ENCODE measurements around the gene AFDN. TPM values are rescaled to one million over a fixed set of nuclear protein-coding genes. Genes with fewer than 3 reads are reported as not detected.

AFDN gene
- total and polyA plus RNA-seq, 9 donors, result 24.4 to 266 (median 86.6) TPM

GRCh38 chr6:167817016-167817415, 9.7 kb upstream of the AFDN start:
- Histone ChIP-seq H3K4me3 (no peak overlapping the region), H3K36me3 (no peaks in the 10 kb centered on the region), H3K4me1 (ENCODE audit: insufficient read depth) (no peaks in the 10 kb centered on the region), H3K9me3 (no peaks in the 10 kb centered on the region), H3K27ac (no peak overlapping the region), H3K27me3 (no peaks in the 10 kb centered on the region)
- TF ChIP-seq CTCF (IDR thresholded peaks at IDR 0.05), result no peak
- no peak for TF ChIP-seq EP300 (IDR thresholded peaks at IDR 0.05)
- TF ChIP-seq POLR2A (IDR thresholded peaks at IDR 0.05), result no peak
- no peak for DNase-seq
- intact Hi-C loops (cut with DNase I), result no loop called here
- 64 to 82% (median 75%) methylated on average over 4 of the region's 4 CpGs for WGBS, 3 donors

- DNase-seq, result no peak
- Histone ChIP-seq H3K27me3 (no peaks in the 10 kb centered on the region), H3K4me3 (no peak overlapping the region), H3K4me1 (ENCODE audit: insufficient read depth) (no peaks in the 10 kb centered on the region), H3K36me3 (no peaks in the 10 kb centered on the region), H3K9me3 (no peaks in the 10 kb centered on the region), H3K27ac (no peak overlapping the region)
- 76 to 87% (median 87%) methylated on average over 1 of the region's 1 CpG for WGBS, 3 donors
- TF ChIP-seq CTCF (IDR thresholded peaks at IDR 0.05) (no peak), POLR2A (IDR thresholded peaks at IDR 0.05) (no peak), EP300 (IDR thresholded peaks at IDR 0.05) (no peak)
- intact Hi-C loops (cut with DNase I), result no loop called here
Measured at GRCh38 chr6:167817729-167818128, 9.0 kb upstream of the AFDN start.

- 64 to 70% (median 70%) methylated on average over 11 of the region's 11 CpGs for WGBS, 3 donors
- TF ChIP-seq POLR2A (IDR thresholded peaks at IDR 0.05) (no peak), EP300 (IDR thresholded peaks at IDR 0.05) (no peak), CTCF (IDR thresholded peaks at IDR 0.05) (no peak)
- no peaks in the 10 kb centered on the region for H3K4me1 ChIP-seq (ENCODE audit: insufficient read depth)
- H3K27ac ChIP-seq, result no peak overlapping the region
- DNase-seq, result no peak
- intact Hi-C loops (cut with DNase I), result no loop called here
- no peaks in the 10 kb centered on the region for H3K36me3 ChIP-seq
- H3K27me3 ChIP-seq, result no peaks in the 10 kb centered on the region
- H3K9me3 ChIP-seq, result no peaks in the 10 kb centered on the region
- H3K4me3 ChIP-seq, result no peak overlapping the region
Measured at GRCh38 chr6:167819576-167819975, 7.1 kb upstream of the AFDN start.

- no peak overlapping the region for H3K27ac ChIP-seq
- H3K9me3 ChIP-seq, result no peaks in the 10 kb centered on the region
- peaks cover 4% of the 10 kb centered on the region for H3K4me1 ChIP-seq (ENCODE audit: insufficient read depth)
- no peak overlapping the region for H3K4me3 ChIP-seq
- no peak for DNase-seq
- H3K27me3 ChIP-seq, result no peaks in the 10 kb centered on the region
- TF ChIP-seq EP300 (IDR thresholded peaks at IDR 0.05) (no peak), POLR2A (IDR thresholded peaks at IDR 0.05) (no peak), CTCF (IDR thresholded peaks at IDR 0.05) (no peak)
- no peaks in the 10 kb centered on the region for H3K36me3 ChIP-seq
- intact Hi-C loops (cut with DNase I), result no loop called here
- 93 to 95% (median 93%) methylated on average over 7 of the region's 7 CpGs for WGBS, 3 donors
Measured at GRCh38 chr6:167820681-167821080, 6.0 kb upstream of the AFDN start.
